HG02870 (cell line): ENCODE results near the gene USP7.
A peak's percentile ranks its signal among the peaks of the same experiment; 100 is the strongest.

Experiments
- ATAC-seq: cut with Tn5 transposase; IDR thresholded peaks from one replicate; pipeline ENCODE4 v1.9.1; 2021; ENCODE audit warnings: mild to moderate bottlenecking, moderate library complexity; ENCODE audit not compliant: unreplicated experiment

Gene USP7

GRCh38 chr16:8953064-8953463 is 10.6 kb downstream of the USP7 start:
- ATAC-seq, result no peak

GRCh38 chr16:8952281-8952751 is 11.4 kb downstream of the USP7 start:
- no peak for ATAC-seq

- peak; percentile 45 for ATAC-seq
Measured at GRCh38 chr16:8951447-8952280, 12.0 kb downstream of the USP7 start.

- no peak for ATAC-seq
Measured at GRCh38 chr16:8950580-8951077, 13.1 kb downstream of the USP7 start.

- ATAC-seq, result no peak
Measured at GRCh38 chr16:8949536-8950418, 13.9 kb downstream of the USP7 start.

GRCh38 chr16:8948831-8949230 is 14.9 kb downstream of the USP7 start:
- ATAC-seq, result no peak

- ATAC-seq, result no peak
Measured at GRCh38 chr16:8948069-8948593, 15.6 kb downstream of the USP7 start.

GRCh38 chr16:8946544-8946943 is 17.2 kb downstream of the USP7 start:
- peak; percentile 34 for ATAC-seq

GRCh38 chr16:8945626-8946296 is 17.9 kb downstream of the USP7 start:
- no peak for ATAC-seq

- peak; percentile 70 for ATAC-seq
Measured at GRCh38 chr16:8943966-8944759, 19.5 kb downstream of the USP7 start.

- ATAC-seq, result no peak
Measured at GRCh38 chr16:8943001-8943763, 20.5 kb downstream of the USP7 start.

GRCh38 chr16:8941718-8942344 is 21.9 kb downstream of the USP7 start:
- ATAC-seq, result no peak

GRCh38 chr16:8937803-8938202 is 25.9 kb downstream of the USP7 start:
- no peak for ATAC-seq

GRCh38 chr16:8936421-8936820 is 27.3 kb downstream of the USP7 start:
- peak; percentile 86 for ATAC-seq

GRCh38 chr16:8935989-8936388 is 27.7 kb downstream of the USP7 start:
- ATAC-seq, result no peak

GRCh38 chr16:8934601-8935000 is 29.1 kb downstream of the USP7 start:
- ATAC-seq, result no peak

GRCh38 chr16:8931859-8932258 is 31.8 kb downstream of the USP7 start:
- ATAC-seq, result no peak

- no peak for ATAC-seq
Measured at GRCh38 chr16:8929086-8929748, 34.5 kb downstream of the USP7 start.
